Bone marrow (tissue), 2 donors: ENCODE measurements around the gene CRABP1.

Source experiments
- DNase-seq, 2 donors: peaks; one replicate each; lab custom pipeline; 2025; lab: John Stamatoyannopoulos, UW

Gene CRABP1

GRCh38 chr15:78317145-78317836, 22.9 kb upstream of the CRABP1 start:
- DNase-seq = no peak

GRCh38 chr15:78319588-78319987, 20.6 kb upstream of the CRABP1 start:
- DNase-seq = no peak

GRCh38 chr15:78320183-78320582, 20.0 kb upstream of the CRABP1 start:
- DNase-seq = no peak

- DNase-seq = no peak
Measured at GRCh38 chr15:78321041-78321570, 19.0 kb upstream of the CRABP1 start.

GRCh38 chr15:78321786-78322185, 18.4 kb upstream of the CRABP1 start:
- no peak for DNase-seq

- DNase-seq = no peak
Measured at GRCh38 chr15:78322243-78322642, 17.9 kb upstream of the CRABP1 start.

- DNase-seq = no peak
Measured at GRCh38 chr15:78322724-78323521, 17.2 kb upstream of the CRABP1 start.

GRCh38 chr15:78323693-78324092, 16.5 kb upstream of the CRABP1 start:
- DNase-seq = no peak

GRCh38 chr15:78324144-78324543, 16.0 kb upstream of the CRABP1 start:
- DNase-seq = no peak

GRCh38 chr15:78325092-78325843, 14.9 kb upstream of the CRABP1 start:
- DNase-seq = no peak

- DNase-seq = no peak
Measured at GRCh38 chr15:78327466-78327865, 12.7 kb upstream of the CRABP1 start.

- DNase-seq = no peak
Measured at GRCh38 chr15:78329625-78330024, 10.5 kb upstream of the CRABP1 start.

GRCh38 chr15:78334845-78335244, 5.3 kb upstream of the CRABP1 start:
- no peak for DNase-seq

GRCh38 chr15:78335985-78336384, 4.2 kb upstream of the CRABP1 start:
- DNase-seq = no peak

- DNase-seq = no peak
Measured at GRCh38 chr15:78338781-78339180, 1.4 kb upstream of the CRABP1 start.

GRCh38 chr15:78339559-78339958, 594 bp upstream of the CRABP1 start:
- no peak for DNase-seq

- DNase-seq = no peak
Measured at GRCh38 chr15:78341057-78341987, 1.2 kb downstream of the CRABP1 start.

- DNase-seq = no peak
Measured at GRCh38 chr15:78342021-78342420, 1.9 kb downstream of the CRABP1 start.

- no peak for DNase-seq
Measured at GRCh38 chr15:78343276-78344060, 3.3 kb downstream of the CRABP1 start.

- DNase-seq = no peak
Measured at GRCh38 chr15:78345396-78346125, 5.4 kb downstream of the CRABP1 start.
